ENCODE results near the gene RPS6KA1. TPM values are rescaled to one million over a fixed set of nuclear protein-coding genes. Genes with fewer than 3 reads are reported as not detected.

RPS6KA1 gene
- total and polyA plus RNA-seq, 2 of the 8 experiments (the other 6 are each of a cell fraction or from before 2014, with no cell fraction given) = 44.3 to 55.0 TPM

DNA sequence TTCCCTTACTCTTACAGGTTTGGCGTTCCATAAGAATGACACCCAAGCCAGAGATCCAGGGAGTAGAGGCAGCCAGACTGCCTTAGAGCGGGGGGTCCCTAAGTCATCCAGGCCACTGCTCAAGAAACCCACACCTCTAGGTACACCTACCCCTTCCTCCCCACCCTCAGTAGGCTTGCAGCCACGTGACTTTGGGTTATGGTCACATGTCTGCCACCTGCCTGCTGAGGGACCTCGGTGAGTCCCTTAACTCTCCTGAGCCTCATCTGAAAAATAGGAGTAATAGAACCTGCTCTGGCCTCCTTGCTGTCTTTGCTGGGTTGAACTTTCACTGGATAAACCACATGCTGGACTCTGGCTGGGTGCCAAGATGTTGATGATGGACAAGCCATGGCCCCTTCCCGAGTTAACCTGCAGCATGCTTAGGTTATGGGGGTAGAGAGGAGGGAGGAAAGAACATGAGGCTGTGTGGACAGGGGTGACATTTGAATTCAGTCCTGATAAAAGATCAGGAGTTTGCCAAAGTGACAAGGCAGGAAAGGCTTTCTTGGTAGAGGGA is 4.5 kb downstream of the RPS6KA1 start (continued):
- TF ChIP-seq FOSL1 (IDR thresholded peaks at IDR 0.05; ENCODE audit: insufficient read depth, low read depth, low read length) (no peak), TCF12 (IDR thresholded peaks at IDR 0.05; ENCODE audit: low read depth, low read length) (no peak)
- TF ChIP-seq, protein P1, sequence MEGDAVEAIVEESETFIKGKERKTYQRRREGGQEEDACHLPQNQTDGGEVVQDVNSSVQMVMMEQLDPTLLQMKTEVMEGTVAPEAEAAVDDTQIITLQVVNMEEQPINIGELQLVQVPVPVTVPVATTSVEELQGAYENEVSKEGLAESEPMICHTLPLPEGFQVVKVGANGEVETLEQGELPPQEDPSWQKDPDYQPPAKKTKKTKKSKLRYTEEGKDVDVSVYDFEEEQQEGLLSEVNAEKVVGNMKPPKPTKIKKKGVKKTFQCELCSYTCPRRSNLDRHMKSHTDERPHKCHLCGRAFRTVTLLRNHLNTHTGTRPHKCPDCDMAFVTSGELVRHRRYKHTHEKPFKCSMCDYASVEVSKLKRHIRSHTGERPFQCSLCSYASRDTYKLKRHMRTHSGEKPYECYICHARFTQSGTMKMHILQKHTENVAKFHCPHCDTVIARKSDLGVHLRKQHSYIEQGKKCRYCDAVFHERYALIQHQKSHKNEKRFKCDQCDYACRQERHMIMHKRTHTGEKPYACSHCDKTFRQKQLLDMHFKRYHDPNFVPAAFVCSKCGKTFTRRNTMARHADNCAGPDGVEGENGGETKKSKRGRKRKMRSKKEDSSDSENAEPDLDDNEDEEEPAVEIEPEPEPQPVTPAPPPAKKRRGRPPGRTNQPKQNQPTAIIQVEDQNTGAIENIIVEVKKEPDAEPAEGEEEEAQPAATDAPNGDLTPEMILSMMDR (IDR thresholded peaks at IDR 0.05; ENCODE audit: control extremely low read depth in 1 of 3, insufficient read depth in 1 of 3, low read depth in 1 of 3, low read length in 3 of 3) = no peak

Data from H1 (cell line).